ENCODE results near the gene AFAP1. TPM values are rescaled to one million over a fixed set of nuclear protein-coding genes. Genes with fewer than 3 reads are reported as not detected.
A peak's percentile ranks its signal among the peaks of the same experiment; 100 is the strongest.

Gene AFAP1
- total RNA-seq, 2 donors from 2014 or later: 18.2 to 22.5 TPM

DNA sequence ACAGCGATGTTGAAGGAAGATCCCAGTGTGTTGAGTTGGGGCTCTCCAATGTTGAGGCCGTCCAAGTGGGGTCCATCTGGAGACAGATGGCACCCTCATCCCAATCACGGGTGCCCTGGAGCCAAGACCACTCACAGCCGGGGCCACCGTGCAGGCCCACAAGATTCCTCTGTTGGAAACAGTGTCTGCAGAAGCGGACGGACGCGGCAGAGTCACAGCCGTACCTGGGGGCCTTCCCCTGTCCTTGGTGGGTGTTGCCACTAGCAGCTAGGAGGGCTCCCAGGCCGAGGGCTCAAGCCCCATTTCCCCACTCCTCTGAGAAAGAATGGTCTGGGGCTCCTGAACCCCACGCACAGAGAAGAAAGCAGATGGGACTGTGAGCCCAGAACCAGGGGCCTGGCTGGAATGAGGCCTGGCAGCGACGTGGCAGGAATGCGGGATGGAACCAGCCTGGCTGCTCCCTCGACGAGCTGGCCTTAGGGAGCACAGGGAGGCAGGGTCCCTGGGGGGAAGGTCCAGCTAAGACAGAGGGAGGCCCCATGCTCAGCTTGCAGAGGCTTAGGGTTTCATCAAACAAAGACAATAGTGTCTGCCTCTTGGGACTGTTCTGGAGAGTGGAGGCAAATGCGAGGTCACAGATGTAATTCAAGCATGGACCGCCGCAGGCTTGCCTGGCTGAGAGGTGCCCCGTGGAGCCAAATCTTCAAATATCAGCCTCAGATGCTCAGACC is 228.9 kb downstream of the AFAP1 start:
- H3K27me3 ChIP-seq (ENCODE audit: control insufficient read depth, insufficient read depth, low read length, poor library complexity, severe bottlenecking): no peaks in the 10 kb centered on the region
- no peaks in the 10 kb centered on the region for H3K36me3 Mint-ChIP-seq (ENCODE audit: low read depth)
- no peaks in the 10 kb centered on the region for H3K4me1 ChIP-seq (ENCODE audit: control insufficient read depth, insufficient read depth, low read length)
- no peak overlapping the region for H3K27ac Mint-ChIP-seq
- H3K4me3 Mint-ChIP-seq: no peak overlapping the region
- H3K4me1 Mint-ChIP-seq: no peaks in the 10 kb centered on the region
- DNase-seq: no peak
- no peaks in the 10 kb centered on the region for H3K9me3 Mint-ChIP-seq
- H3K4me3 ChIP-seq (ENCODE audit: low read length): no peak overlapping the region
- 90 to 93% methylated on average over 13 to 21 of the region's 21 CpGs for WGBS, 2 experiments (ENCODE audit: insufficient coverage in 1 of 2, insufficient read length in 1 of 2)
- no peaks in the 10 kb centered on the region for H3K9me3 ChIP-seq (ENCODE audit: control insufficient read depth, low read length)
- TF ChIP-seq CTCF (conservative IDR thresholded peaks at IDR 0.05): no peak
- H3K27ac ChIP-seq (ENCODE audit: low read depth, low read length): peak overlapping the region; percentile 29
- no peaks in the 10 kb centered on the region for H3K27me3 Mint-ChIP-seq (ENCODE audit: insufficient read depth)
- no peak overlapping the region for H3K9ac ChIP-seq (ENCODE audit: extremely low read depth, low read length, poor library complexity, severe bottlenecking)
- no peaks in the 10 kb centered on the region for H3K36me3 ChIP-seq (ENCODE audit: control insufficient read depth, insufficient read depth, low read length)

GRCh38 chr4:7710126-7710525 is 229.5 kb downstream of the AFAP1 start:
- Histone ChIP-seq H3K27ac (ENCODE audit: low read depth, low read length) (no peak overlapping the region), H3K9ac (ENCODE audit: extremely low read depth, low read length, poor library complexity, severe bottlenecking) (no peak overlapping the region), H3K9me3 (ENCODE audit: control insufficient read depth, low read length) (no peaks in the 10 kb centered on the region), H3K27me3 (ENCODE audit: control insufficient read depth, insufficient read depth, low read length, poor library complexity, severe bottlenecking) (no peaks in the 10 kb centered on the region), H3K4me3 (ENCODE audit: low read length) (no peak overlapping the region), H3K4me1 (ENCODE audit: control insufficient read depth, insufficient read depth, low read length) (no peaks in the 10 kb centered on the region), H3K36me3 (ENCODE audit: control insufficient read depth, insufficient read depth, low read length) (no peaks in the 10 kb centered on the region)
- Mint-ChIP-seq H3K4me1 (no peaks in the 10 kb centered on the region), H3K27me3 (ENCODE audit: insufficient read depth) (no peaks in the 10 kb centered on the region), H3K4me3 (no peak overlapping the region), H3K36me3 (ENCODE audit: low read depth) (no peaks in the 10 kb centered on the region), H3K27ac (no peak overlapping the region), H3K9me3 (no peaks in the 10 kb centered on the region)
- no peak for DNase-seq
- 90 to 92% methylated on average over 9 to 11 of the region's 11 CpGs for WGBS, 2 experiments (ENCODE audit: insufficient coverage in 1 of 2, insufficient read length in 1 of 2)
- TF ChIP-seq CTCF (conservative IDR thresholded peaks at IDR 0.05): no peak

DNA sequence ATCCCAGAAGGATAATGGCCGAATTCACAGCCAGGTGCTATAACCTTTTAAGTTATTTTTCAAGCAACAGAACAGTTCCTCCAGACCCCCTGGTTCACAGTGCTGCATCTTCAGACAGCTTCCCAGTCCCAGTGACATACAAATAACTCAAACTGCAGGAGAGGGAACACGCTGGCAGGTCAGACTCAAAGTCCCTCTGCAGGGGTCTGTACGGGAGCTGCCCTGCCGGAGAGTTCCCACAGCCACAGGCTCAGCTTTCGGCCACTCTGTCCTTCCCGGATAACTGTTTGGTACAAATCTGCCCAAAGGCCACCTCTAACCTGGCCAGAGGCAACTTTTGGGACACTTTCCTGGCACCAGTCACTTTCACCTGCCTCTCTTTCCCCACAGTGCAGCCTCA is 230.2 kb downstream of the AFAP1 start:
- Mint-ChIP-seq H3K4me1 (no peaks in the 10 kb centered on the region), H3K36me3 (ENCODE audit: low read depth) (no peaks in the 10 kb centered on the region), H3K4me3 (no peak overlapping the region), H3K27ac (no peak overlapping the region), H3K9me3 (no peaks in the 10 kb centered on the region), H3K27me3 (ENCODE audit: insufficient read depth) (no peaks in the 10 kb centered on the region)
- Histone ChIP-seq H3K4me1 (ENCODE audit: control insufficient read depth, insufficient read depth, low read length) (no peaks in the 10 kb centered on the region), H3K9ac (ENCODE audit: extremely low read depth, low read length, poor library complexity, severe bottlenecking) (no peak overlapping the region), H3K27ac (ENCODE audit: low read depth, low read length) (peak overlapping the region; percentile 47), H3K9me3 (ENCODE audit: control insufficient read depth, low read length) (no peaks in the 10 kb centered on the region), H3K27me3 (ENCODE audit: control insufficient read depth, insufficient read depth, low read length, poor library complexity, severe bottlenecking) (no peaks in the 10 kb centered on the region), H3K4me3 (ENCODE audit: low read length) (no peak overlapping the region), H3K36me3 (ENCODE audit: control insufficient read depth, insufficient read depth, low read length) (no peaks in the 10 kb centered on the region)
- TF ChIP-seq CTCF (conservative IDR thresholded peaks at IDR 0.05): no peak
- no peak for DNase-seq
- 77 to 87% methylated on average over 4 to 6 of the region's 6 CpGs for WGBS, 2 experiments (ENCODE audit: insufficient coverage in 1 of 2, insufficient read length in 1 of 2)
